ENCODE results near the gene WDR49.

WDR49 gene

DNA sequence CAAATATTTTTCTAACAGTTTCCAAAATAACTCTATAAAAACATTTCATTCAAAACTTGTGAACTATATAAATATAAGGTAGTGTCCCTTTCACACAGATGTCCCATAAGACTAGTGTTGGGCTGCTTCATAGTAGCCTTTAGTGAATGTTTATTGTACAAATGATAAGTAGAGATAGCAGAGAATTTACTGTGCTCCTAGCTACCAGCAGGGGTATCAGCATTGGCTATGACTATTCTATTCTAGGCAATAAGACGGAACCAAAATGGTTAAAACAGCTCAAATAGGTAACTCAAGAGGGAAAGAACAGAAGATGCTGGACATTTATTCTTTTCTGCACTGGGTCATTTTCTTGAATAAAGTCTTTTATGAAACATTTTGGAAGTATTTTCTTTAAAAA, 202.5 kb downstream of the WDR49 start:
- TF ChIP-seq, protein P1, sequence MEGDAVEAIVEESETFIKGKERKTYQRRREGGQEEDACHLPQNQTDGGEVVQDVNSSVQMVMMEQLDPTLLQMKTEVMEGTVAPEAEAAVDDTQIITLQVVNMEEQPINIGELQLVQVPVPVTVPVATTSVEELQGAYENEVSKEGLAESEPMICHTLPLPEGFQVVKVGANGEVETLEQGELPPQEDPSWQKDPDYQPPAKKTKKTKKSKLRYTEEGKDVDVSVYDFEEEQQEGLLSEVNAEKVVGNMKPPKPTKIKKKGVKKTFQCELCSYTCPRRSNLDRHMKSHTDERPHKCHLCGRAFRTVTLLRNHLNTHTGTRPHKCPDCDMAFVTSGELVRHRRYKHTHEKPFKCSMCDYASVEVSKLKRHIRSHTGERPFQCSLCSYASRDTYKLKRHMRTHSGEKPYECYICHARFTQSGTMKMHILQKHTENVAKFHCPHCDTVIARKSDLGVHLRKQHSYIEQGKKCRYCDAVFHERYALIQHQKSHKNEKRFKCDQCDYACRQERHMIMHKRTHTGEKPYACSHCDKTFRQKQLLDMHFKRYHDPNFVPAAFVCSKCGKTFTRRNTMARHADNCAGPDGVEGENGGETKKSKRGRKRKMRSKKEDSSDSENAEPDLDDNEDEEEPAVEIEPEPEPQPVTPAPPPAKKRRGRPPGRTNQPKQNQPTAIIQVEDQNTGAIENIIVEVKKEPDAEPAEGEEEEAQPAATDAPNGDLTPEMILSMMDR (IDR thresholded peaks at IDR 0.05): no peak
- no peak overlapping the region for H3K9ac ChIP-seq
- H3K9me3 ChIP-seq (ENCODE audit: control insufficient read depth, low read length): no peaks in the 10 kb centered on the region
- no peak overlapping the region for H2AFZ ChIP-seq
- no peaks in the 10 kb centered on the region for H3K27me3 ChIP-seq (ENCODE audit: control insufficient read depth, insufficient read depth, low read length)
- no peaks in the 10 kb centered on the region for H3K4me1 ChIP-seq
- H3K36me3 ChIP-seq (ENCODE audit: control insufficient read depth, insufficient read depth, low read length): no peaks in the 10 kb centered on the region
- H3K4me3 ChIP-seq (ENCODE audit: low read depth, low read length): no peak overlapping the region
- no peak overlapping the region for H3K27ac ChIP-seq
- no peaks in the 10 kb centered on the region for H3K79me2 ChIP-seq
- no peak overlapping the region for H3K4me2 ChIP-seq (ENCODE audit: low read length)

DNA sequence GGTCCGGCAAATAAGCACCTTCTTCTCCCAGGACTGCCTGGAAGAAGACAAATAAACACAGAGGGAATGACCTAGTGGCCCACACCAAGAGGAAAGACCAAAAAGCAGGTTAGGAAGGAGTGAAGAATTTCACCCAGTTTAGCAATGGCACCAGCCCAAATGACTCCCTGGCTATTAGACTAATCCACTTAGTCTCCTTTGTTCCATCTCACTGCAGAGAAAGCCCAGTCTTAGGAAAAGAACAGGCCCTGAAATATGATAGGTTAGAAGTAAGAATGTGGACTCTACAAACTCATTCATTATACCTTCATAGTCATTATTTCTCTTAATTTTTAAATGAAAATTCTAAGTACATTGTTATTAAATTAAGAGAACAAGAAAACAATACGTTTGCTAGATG, 203.1 kb downstream of the WDR49 start:
- no peak overlapping the region for H3K27ac ChIP-seq
- H3K36me3 ChIP-seq (ENCODE audit: control insufficient read depth, insufficient read depth, low read length): no peaks in the 10 kb centered on the region
- H3K9ac ChIP-seq: no peak overlapping the region
- no peak overlapping the region for H3K4me2 ChIP-seq (ENCODE audit: low read length)
- no peaks in the 10 kb centered on the region for H3K27me3 ChIP-seq (ENCODE audit: control insufficient read depth, insufficient read depth, low read length)
- TF ChIP-seq, protein P1 (IDR thresholded peaks at IDR 0.05): no peak
- no peaks in the 10 kb centered on the region for H3K79me2 ChIP-seq
- H3K9me3 ChIP-seq (ENCODE audit: control insufficient read depth, low read length): no peaks in the 10 kb centered on the region
- no peak overlapping the region for H3K4me3 ChIP-seq (ENCODE audit: low read depth, low read length)
- H2AFZ ChIP-seq: no peak overlapping the region
- H3K4me1 ChIP-seq: no peaks in the 10 kb centered on the region

DNA sequence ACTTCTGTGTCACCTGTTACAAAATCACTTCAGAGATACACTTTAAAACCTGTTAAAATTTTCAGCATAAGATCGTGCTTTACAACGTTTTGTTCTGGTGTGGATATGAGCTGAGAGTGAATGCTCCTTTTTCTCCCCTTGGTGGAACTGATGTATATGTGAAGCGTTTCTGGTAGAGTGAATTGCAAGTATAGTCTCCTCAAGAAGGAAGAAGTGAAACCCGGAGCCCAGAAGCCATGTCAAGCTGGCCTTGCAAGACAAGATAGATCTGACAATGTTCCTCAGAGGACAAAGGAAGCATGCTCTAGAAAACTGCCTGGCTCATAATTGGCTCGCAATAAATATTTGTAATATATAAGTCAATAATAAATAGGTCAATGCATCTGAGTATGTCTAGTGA, 203.5 kb downstream of the WDR49 start:
- Histone ChIP-seq H3K4me2 (ENCODE audit: low read length) (no peak overlapping the region), H3K79me2 (no peaks in the 10 kb centered on the region), H3K4me1 (no peaks in the 10 kb centered on the region), H3K9ac (no peak overlapping the region), H2AFZ (no peak overlapping the region), H3K27me3 (ENCODE audit: control insufficient read depth, insufficient read depth, low read length) (no peaks in the 10 kb centered on the region), H3K27ac (no peak overlapping the region), H3K9me3 (ENCODE audit: control insufficient read depth, low read length) (no peaks in the 10 kb centered on the region), H3K36me3 (ENCODE audit: control insufficient read depth, insufficient read depth, low read length) (no peaks in the 10 kb centered on the region), H3K4me3 (ENCODE audit: low read depth, low read length) (no peak overlapping the region)
- TF ChIP-seq, protein P1 (IDR thresholded peaks at IDR 0.05): no peak

DNA sequence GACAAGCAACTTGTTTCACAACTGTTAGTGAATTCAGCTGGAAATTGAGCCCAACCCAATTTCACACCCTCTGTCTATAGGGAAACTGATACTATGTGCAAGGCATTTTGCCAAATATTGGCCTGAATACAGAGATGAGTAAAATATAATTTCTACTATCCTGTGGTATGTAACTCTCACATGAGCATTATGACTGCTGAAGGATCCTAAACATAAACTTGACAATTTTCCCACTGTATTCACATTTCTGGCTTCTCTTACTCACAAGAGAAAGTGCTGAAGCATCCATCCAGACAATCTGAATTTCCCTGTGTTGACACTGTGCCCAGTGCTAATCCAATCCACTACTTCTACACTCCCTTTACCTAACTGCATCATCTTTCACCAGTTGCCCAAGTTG, 208.3 kb downstream of the WDR49 start:
- Histone ChIP-seq H3K9me3 (ENCODE audit: control insufficient read depth, low read length) (no peaks in the 10 kb centered on the region), H3K4me1 (no peaks in the 10 kb centered on the region), H3K27ac (no peak overlapping the region), H3K27me3 (ENCODE audit: control insufficient read depth, insufficient read depth, low read length) (no peaks in the 10 kb centered on the region), H3K4me3 (ENCODE audit: low read depth, low read length) (no peak overlapping the region), H3K4me2 (ENCODE audit: low read length) (no peak overlapping the region), H3K36me3 (ENCODE audit: control insufficient read depth, insufficient read depth, low read length) (no peaks in the 10 kb centered on the region), H3K9ac (no peak overlapping the region), H2AFZ (no peak overlapping the region), H3K79me2 (no peaks in the 10 kb centered on the region)
- TF ChIP-seq, protein P1 (IDR thresholded peaks at IDR 0.05): no peak

DNA sequence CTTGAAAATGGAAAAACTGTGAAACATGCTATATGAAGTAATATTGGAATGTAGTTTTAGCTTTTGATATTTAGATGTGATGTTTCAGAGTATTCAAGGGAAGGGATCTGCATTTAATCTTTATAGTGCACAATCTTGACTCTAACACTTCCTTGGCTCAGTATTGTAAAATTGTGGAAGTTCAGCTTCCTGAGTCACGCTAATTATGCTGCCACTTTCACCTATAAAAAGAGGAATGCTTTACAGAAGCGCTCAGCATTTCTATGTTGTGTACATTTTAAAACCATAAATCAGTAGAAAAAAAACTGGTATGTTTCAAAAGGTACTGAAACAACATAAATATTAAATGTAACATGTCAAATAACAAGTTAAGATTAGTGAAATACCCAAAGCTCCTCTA, 212.5 kb downstream of the WDR49 start:
- TF ChIP-seq, protein P1 (IDR thresholded peaks at IDR 0.05): no peak
- H3K36me3 ChIP-seq (ENCODE audit: control insufficient read depth, insufficient read depth, low read length): no peaks in the 10 kb centered on the region
- no peak overlapping the region for H3K27ac ChIP-seq

More for the DNA sequence above, 212.5 kb downstream of the WDR49 start:
- Histone ChIP-seq H3K9me3 (ENCODE audit: control insufficient read depth, low read length) (no peaks in the 10 kb centered on the region), H3K4me2 (ENCODE audit: low read length) (no peak overlapping the region), H3K27me3 (ENCODE audit: control insufficient read depth, insufficient read depth, low read length) (no peaks in the 10 kb centered on the region), H3K4me1 (no peaks in the 10 kb centered on the region), H3K9ac (no peak overlapping the region), H3K79me2 (no peaks in the 10 kb centered on the region), H2AFZ (no peak overlapping the region), H3K4me3 (ENCODE audit: low read depth, low read length) (no peak overlapping the region)

All from parathyroid adenoma (tissue), 2 donors.